NCI-H69 (cell line): Measurements from ENCODE around the gene CDH5.

ENCODE experiments used
- DNase-seq: peaks from one replicate; lab custom pipeline; 2025; lab: John Stamatoyannopoulos, UW

The CDH5 gene

GRCh38 chr16:66374176-66374575, 7.7 kb downstream of the CDH5 start:
- no peak for DNase-seq

- no peak for DNase-seq
Measured at GRCh38 chr16:66375451-66375850, 9.0 kb downstream of the CDH5 start.

GRCh38 chr16:66376114-66376513, 9.6 kb downstream of the CDH5 start:
- DNase-seq, result no peak

GRCh38 chr16:66376577-66377305, 10.2 kb downstream of the CDH5 start:
- DNase-seq, result no peak

- no peak for DNase-seq
Measured at GRCh38 chr16:66377324-66377723, 10.8 kb downstream of the CDH5 start.

GRCh38 chr16:66378741-66379570, 12.5 kb downstream of the CDH5 start:
- DNase-seq, result peak; percentile 78

GRCh38 chr16:66379571-66379941, 13.1 kb downstream of the CDH5 start:
- no peak for DNase-seq

- no peak for DNase-seq
Measured at GRCh38 chr16:66380421-66380820, 13.9 kb downstream of the CDH5 start.

GRCh38 chr16:66381585-66382170, 15.2 kb downstream of the CDH5 start:
- DNase-seq, result no peak

- no peak for DNase-seq
Measured at GRCh38 chr16:66382171-66382965, 15.9 kb downstream of the CDH5 start.

GRCh38 chr16:66382966-66383299, 16.4 kb downstream of the CDH5 start:
- no peak for DNase-seq

- DNase-seq, result no peak
Measured at GRCh38 chr16:66383551-66383950, 17.1 kb downstream of the CDH5 start.

- DNase-seq, result no peak
Measured at GRCh38 chr16:66385415-66385814, 18.9 kb downstream of the CDH5 start.

- no peak for DNase-seq
Measured at GRCh38 chr16:66386629-66387622, 20.4 kb downstream of the CDH5 start.

GRCh38 chr16:66387817-66388332, 21.4 kb downstream of the CDH5 start:
- no peak for DNase-seq

- no peak for DNase-seq
Measured at GRCh38 chr16:66388350-66389139, 22.1 kb downstream of the CDH5 start.

- DNase-seq, result no peak
Measured at GRCh38 chr16:66389256-66390176, 23.0 kb downstream of the CDH5 start.

- no peak for DNase-seq
Measured at GRCh38 chr16:66390346-66391108, 24.0 kb downstream of the CDH5 start.
